Liver (tissue), 3 donors: ENCODE data around the gene TREX2.

ENCODE experiments used
- EGR1 ChIP-seq, 2 donors: IDR thresholded peaks; 2 replicates each; pipeline ENCODE4 v1.6.1; 2016 to 2018; ENCODE audit warnings: antibody characterized with exemption in 2 of 2, low read depth in 2 of 2
- NR2F2 ChIP-seq: IDR thresholded peaks from 2 replicates; pipeline ENCODE4 v1.6.1; 2016; ENCODE audit warnings: antibody characterized with exemption
- RAD21 ChIP-seq, 2 donors: IDR thresholded peaks; 2 replicates each; pipeline ENCODE4 v1.6.1; 2016; ENCODE audit warnings: antibody characterized with exemption in 2 of 2, mild to moderate bottlenecking in 2 of 2
- RXRA ChIP-seq, 2 donors: IDR thresholded peaks; 2 replicates each; pipeline ENCODE4 v1.6.1; 2017 to 2018; ENCODE audit warnings: antibody characterized with exemption in 2 of 2, mild to moderate bottlenecking in 1 of 2
- YY1 ChIP-seq: IDR thresholded peaks from 2 replicates; pipeline ENCODE4 v1.6.1; 2016; ENCODE audit warnings: antibody characterized with exemption, mild to moderate bottlenecking
- ZBTB33 ChIP-seq: IDR thresholded peaks from 2 replicates; pipeline ENCODE4 v1.6.1; 2016; ENCODE audit warnings: antibody characterized with exemption
- TF ChIP-seq, protein P1 (sequence below): fragments of 150-350 bp; IDR thresholded peaks from 2 replicates; pipeline ENCODE4 v1.5.1; 2017; ENCODE audit warnings: improper control_type of control experiment, low read depth, low read length; ENCODE audit not compliant: missing input control
- TF ChIP-seq, protein P2 (sequence below): IDR thresholded peaks from 2 replicates; pipeline ENCODE4 v1.6.1; 2016; ENCODE audit warnings: antibody characterized with exemption
- TF ChIP-seq, protein P3 (sequence below): IDR thresholded peaks from 2 replicates; pipeline ENCODE4 v1.6.1; 2016; ENCODE audit warnings: antibody characterized with exemption, mild to moderate bottlenecking
- donor health status: healthy.
- donor health status: healthy.

- TF ChIP-seq ZBTB33 = no peak
- TF ChIP-seq, protein P1, sequence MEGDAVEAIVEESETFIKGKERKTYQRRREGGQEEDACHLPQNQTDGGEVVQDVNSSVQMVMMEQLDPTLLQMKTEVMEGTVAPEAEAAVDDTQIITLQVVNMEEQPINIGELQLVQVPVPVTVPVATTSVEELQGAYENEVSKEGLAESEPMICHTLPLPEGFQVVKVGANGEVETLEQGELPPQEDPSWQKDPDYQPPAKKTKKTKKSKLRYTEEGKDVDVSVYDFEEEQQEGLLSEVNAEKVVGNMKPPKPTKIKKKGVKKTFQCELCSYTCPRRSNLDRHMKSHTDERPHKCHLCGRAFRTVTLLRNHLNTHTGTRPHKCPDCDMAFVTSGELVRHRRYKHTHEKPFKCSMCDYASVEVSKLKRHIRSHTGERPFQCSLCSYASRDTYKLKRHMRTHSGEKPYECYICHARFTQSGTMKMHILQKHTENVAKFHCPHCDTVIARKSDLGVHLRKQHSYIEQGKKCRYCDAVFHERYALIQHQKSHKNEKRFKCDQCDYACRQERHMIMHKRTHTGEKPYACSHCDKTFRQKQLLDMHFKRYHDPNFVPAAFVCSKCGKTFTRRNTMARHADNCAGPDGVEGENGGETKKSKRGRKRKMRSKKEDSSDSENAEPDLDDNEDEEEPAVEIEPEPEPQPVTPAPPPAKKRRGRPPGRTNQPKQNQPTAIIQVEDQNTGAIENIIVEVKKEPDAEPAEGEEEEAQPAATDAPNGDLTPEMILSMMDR = no peak
- TF ChIP-seq NR2F2 = no peak
- no peak for TF ChIP-seq RXRA (IDR thresholded peaks at IDR 0.05)
- TF ChIP-seq, protein P2, sequence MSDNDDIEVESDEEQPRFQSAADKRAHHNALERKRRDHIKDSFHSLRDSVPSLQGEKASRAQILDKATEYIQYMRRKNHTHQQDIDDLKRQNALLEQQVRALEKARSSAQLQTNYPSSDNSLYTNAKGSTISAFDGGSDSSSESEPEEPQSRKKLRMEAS = no peak
- TF ChIP-seq YY1 = no peak
- TF ChIP-seq, protein P3, sequence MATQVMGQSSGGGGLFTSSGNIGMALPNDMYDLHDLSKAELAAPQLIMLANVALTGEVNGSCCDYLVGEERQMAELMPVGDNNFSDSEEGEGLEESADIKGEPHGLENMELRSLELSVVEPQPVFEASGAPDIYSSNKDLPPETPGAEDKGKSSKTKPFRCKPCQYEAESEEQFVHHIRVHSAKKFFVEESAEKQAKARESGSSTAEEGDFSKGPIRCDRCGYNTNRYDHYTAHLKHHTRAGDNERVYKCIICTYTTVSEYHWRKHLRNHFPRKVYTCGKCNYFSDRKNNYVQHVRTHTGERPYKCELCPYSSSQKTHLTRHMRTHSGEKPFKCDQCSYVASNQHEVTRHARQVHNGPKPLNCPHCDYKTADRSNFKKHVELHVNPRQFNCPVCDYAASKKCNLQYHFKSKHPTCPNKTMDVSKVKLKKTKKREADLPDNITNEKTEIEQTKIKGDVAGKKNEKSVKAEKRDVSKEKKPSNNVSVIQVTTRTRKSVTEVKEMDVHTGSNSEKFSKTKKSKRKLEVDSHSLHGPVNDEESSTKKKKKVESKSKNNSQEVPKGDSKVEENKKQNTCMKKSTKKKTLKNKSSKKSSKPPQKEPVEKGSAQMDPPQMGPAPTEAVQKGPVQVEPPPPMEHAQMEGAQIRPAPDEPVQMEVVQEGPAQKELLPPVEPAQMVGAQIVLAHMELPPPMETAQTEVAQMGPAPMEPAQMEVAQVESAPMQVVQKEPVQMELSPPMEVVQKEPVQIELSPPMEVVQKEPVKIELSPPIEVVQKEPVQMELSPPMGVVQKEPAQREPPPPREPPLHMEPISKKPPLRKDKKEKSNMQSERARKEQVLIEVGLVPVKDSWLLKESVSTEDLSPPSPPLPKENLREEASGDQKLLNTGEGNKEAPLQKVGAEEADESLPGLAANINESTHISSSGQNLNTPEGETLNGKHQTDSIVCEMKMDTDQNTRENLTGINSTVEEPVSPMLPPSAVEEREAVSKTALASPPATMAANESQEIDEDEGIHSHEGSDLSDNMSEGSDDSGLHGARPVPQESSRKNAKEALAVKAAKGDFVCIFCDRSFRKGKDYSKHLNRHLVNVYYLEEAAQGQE = no peak
- TF ChIP-seq RAD21 (IDR thresholded peaks at IDR 0.05) = no peak
- no peak for TF ChIP-seq EGR1 (IDR thresholded peaks at IDR 0.05; ENCODE audit: low read depth in 2 of 2)
Observed at GRCh38 chrX:153456704-153457103, 10.8 kb upstream of the TREX2 start.
